ENCODE data around the gene SHKBP1. TPM values are rescaled to one million over a fixed set of nuclear protein-coding genes. Genes with fewer than 3 reads are reported as not detected.
"Not testable (repeated sequence)": the region's sequence is repeated elsewhere in the genome, so short reads cannot be mapped to it uniquely, and the experiment has no call there.

The SHKBP1 gene
- total RNA-seq, 1 experiment from 2014 or later = 49.7 TPM

DNA sequence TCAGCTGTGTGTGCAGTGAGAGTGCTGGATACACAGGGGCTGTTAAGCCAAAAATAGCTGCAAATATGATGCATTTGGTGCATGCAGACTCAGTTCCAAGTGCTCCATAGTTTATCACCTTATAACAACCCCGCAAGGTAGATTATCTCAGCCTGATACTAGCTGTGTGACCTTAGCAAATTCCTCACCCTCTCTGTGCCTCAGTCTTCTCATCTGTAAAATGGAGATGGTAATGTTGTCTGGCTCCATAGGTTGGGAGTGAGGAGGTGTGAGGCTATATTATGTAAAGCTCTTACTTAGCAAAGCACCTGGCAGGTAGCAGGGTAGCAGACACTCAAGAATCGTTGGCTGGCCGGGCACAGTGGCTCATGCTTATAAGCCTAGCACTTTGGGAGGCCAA is 23.8 kb upstream of the SHKBP1 start:
- no peaks in the 10 kb centered on the region for H3K79me2 ChIP-seq (ENCODE audit: low read length)
- H3K4me3 ChIP-seq (ENCODE audit: low read length) = no peak overlapping the region
- no peak overlapping the region for H3K4me2 ChIP-seq (ENCODE audit: low read depth, low read length, poor library complexity, severe bottlenecking)
- H2AFZ ChIP-seq (ENCODE audit: low read length) = no peak overlapping the region
- no peaks in the 10 kb centered on the region for H3K36me3 ChIP-seq (ENCODE audit: insufficient read depth, low read length)
- H3K9me2 ChIP-seq (replicated peaks; ENCODE audit: insufficient read depth, low read length) = no peaks in the 10 kb centered on the region
- no peaks in the 10 kb centered on the region for H3K9me3 ChIP-seq (ENCODE audit: low read length)
- H3K27ac ChIP-seq (ENCODE audit: low read length) = no peak overlapping the region
- no peaks in the 10 kb centered on the region for H4K20me1 ChIP-seq (ENCODE audit: insufficient read depth, low read depth, low read length)
- no peak for DNase-seq
- H3K9ac ChIP-seq (ENCODE audit: low read length) = no peak overlapping the region
- no peaks in the 10 kb centered on the region for H3K27me3 ChIP-seq (ENCODE audit: low read length)
- H3K4me1 ChIP-seq (ENCODE audit: low read length) = no peaks in the 10 kb centered on the region

DNA sequence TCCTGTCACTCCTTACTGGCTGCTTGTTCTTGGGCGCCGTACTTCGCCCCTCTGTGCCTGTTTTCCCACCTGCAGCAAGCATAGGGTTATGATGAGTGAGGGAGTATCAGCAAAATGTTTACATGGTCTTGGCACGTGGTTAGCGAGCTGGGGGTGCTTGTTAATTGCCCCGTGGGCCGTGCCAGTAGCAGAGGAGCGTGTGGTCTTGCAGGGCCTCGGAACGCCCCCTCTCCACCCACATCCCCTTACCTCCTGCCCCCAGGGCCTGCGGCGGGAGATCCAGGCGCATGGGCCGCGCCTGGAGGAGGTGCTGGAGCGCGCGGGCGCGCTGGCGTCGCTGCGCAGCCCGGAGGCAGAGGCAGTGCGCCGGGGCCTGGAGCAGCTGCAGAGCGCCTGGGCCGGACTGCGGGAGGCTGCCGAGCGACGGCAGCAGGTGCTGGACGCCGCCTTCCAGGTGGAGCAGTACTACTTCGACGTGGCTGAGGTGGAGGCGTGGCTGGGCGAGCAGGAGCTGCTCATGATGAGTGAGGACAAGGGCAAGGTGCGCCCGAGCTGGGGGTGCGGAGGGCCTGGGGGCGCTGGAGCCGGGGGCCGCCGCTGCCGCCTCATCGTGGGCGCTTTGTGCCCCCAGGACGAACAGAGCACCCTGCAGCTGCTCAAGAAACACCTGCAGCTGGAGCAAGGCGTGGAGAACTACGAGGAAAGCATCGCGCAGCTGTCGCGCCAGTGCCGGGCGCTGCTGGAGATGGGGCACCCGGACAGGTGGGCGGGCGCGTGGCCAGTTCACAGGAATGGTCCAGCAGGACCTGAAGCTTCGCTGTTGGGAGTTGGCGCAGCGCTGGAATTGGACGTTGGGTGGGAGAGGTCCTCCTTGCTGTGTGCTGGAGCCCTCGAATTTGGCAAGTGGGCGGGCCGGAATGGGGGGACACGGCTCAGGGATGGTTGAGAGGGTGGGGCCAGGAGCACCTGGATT is 22.5 kb upstream of the SHKBP1 start:
- no peaks in the 10 kb centered on the region for H3K9me2 ChIP-seq (replicated peaks; ENCODE audit: insufficient read depth, low read length)
- H3K79me2 ChIP-seq (ENCODE audit: low read length) = no peaks in the 10 kb centered on the region
- no peaks in the 10 kb centered on the region for H3K36me3 ChIP-seq (ENCODE audit: insufficient read depth, low read length)
- no peaks in the 10 kb centered on the region for H4K20me1 ChIP-seq (ENCODE audit: insufficient read depth, low read depth, low read length)
- no peak for DNase-seq
- no peaks in the 10 kb centered on the region for H3K27me3 ChIP-seq (ENCODE audit: low read length)
- no peak overlapping the region for H3K4me3 ChIP-seq (ENCODE audit: low read length)
- no peak overlapping the region for H3K4me2 ChIP-seq (ENCODE audit: low read depth, low read length, poor library complexity, severe bottlenecking)
- H3K9ac ChIP-seq (ENCODE audit: low read length) = no peak overlapping the region
- no peak overlapping the region for H3K27ac ChIP-seq (ENCODE audit: low read length)
- no peaks in the 10 kb centered on the region for H3K4me1 ChIP-seq (ENCODE audit: low read length)
- H3K9me3 ChIP-seq (ENCODE audit: low read length) = no peaks in the 10 kb centered on the region
- H2AFZ ChIP-seq (ENCODE audit: low read length) = no peak overlapping the region

DNA sequence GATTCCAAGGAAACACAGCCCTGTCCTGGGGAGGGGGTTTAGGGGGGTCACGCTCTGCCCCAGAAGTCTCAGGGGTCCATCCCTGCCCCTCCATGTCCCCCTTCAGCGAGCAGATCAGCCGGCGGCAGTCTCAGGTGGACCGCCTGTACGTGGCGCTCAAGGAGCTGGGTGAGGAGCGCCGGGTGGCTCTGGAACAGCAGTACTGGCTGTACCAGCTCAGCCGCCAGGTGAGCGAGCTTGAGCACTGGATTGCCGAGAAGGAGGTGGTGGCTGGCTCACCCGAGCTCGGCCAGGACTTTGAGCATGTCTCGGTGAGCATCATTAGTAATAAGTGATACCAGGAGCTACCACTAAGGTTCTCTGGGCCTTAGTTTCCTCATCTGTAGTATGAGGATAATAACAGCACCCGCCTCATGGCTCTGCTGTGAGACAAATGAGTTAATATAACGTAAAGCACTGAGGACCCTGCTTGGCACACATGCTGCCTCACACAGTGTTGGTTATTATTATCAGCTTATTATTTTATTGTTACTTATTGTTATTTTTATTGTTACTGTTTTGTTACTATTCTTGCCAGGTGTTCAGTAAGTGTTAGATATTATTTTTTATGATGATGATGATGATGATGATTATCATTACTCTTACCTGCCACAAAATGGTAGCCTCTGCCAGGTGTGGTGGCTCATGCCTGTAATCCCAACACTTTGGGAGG is 20.5 kb upstream of the SHKBP1 start:
- H3K79me2 ChIP-seq (ENCODE audit: low read length) = no peaks in the 10 kb centered on the region
- H3K27ac ChIP-seq (ENCODE audit: low read length) = no peak overlapping the region
- no peak overlapping the region for H3K9ac ChIP-seq (ENCODE audit: low read length)
- DNase-seq = no peak
- no peaks in the 10 kb centered on the region for H3K9me2 ChIP-seq (replicated peaks; ENCODE audit: insufficient read depth, low read length)
- no peak overlapping the region for H3K4me2 ChIP-seq (ENCODE audit: low read depth, low read length, poor library complexity, severe bottlenecking)
- no peak overlapping the region for H2AFZ ChIP-seq (ENCODE audit: low read length)
- no peaks in the 10 kb centered on the region for H3K9me3 ChIP-seq (ENCODE audit: low read length)
- no peak overlapping the region for H3K4me3 ChIP-seq (ENCODE audit: low read length)
- no peaks in the 10 kb centered on the region for H3K27me3 ChIP-seq (ENCODE audit: low read length)
- H4K20me1 ChIP-seq (ENCODE audit: insufficient read depth, low read depth, low read length) = no peaks in the 10 kb centered on the region
- no peaks in the 10 kb centered on the region for H3K36me3 ChIP-seq (ENCODE audit: insufficient read depth, low read length)
- no peaks in the 10 kb centered on the region for H3K4me1 ChIP-seq (ENCODE audit: low read length)

DNA sequence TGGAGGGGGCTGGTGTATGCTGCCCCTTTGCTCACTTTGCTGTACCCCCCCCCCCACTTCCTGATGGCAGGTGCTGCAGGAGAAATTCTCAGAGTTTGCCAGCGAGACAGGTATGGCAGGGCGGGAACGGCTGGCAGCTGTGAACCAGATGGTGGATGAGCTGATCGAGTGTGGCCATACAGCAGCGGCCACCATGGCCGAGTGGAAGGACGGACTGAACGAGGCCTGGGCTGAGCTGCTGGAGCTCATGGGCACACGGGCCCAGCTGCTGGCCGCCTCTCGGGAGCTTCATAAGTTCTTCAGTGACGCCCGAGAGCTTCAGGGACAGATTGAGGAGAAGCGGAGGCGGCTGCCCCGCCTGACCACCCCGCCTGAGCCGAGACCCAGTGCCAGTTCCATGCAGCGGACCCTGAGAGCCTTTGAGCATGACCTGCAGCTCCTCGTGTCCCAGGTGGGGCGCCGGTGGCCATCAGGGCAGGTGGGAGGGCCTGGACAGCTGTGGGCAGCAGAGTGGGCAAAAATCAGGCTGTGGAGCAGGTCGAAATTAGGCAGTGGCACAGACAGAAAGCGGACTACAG is 19.6 kb upstream of the SHKBP1 start:
- no peak for DNase-seq
- H3K9me2 ChIP-seq (replicated peaks; ENCODE audit: insufficient read depth, low read length) = no peaks in the 10 kb centered on the region
- H3K4me2 ChIP-seq (ENCODE audit: low read depth, low read length, poor library complexity, severe bottlenecking) = no peak overlapping the region
- H3K9ac ChIP-seq (ENCODE audit: low read length) = no peak overlapping the region
- no peaks in the 10 kb centered on the region for H4K20me1 ChIP-seq (ENCODE audit: insufficient read depth, low read depth, low read length)
- H3K27me3 ChIP-seq (ENCODE audit: low read length) = no peaks in the 10 kb centered on the region
- H3K79me2 ChIP-seq (ENCODE audit: low read length) = no peaks in the 10 kb centered on the region
- H3K4me3 ChIP-seq (ENCODE audit: low read length) = no peak overlapping the region
- H3K36me3 ChIP-seq (ENCODE audit: insufficient read depth, low read length) = no peaks in the 10 kb centered on the region
- no peak overlapping the region for H3K27ac ChIP-seq (ENCODE audit: low read length)
- H2AFZ ChIP-seq (ENCODE audit: low read length) = no peak overlapping the region
- H3K4me1 ChIP-seq (ENCODE audit: low read length) = no peaks in the 10 kb centered on the region
- H3K9me3 ChIP-seq (ENCODE audit: low read length) = no peaks in the 10 kb centered on the region

DNA sequence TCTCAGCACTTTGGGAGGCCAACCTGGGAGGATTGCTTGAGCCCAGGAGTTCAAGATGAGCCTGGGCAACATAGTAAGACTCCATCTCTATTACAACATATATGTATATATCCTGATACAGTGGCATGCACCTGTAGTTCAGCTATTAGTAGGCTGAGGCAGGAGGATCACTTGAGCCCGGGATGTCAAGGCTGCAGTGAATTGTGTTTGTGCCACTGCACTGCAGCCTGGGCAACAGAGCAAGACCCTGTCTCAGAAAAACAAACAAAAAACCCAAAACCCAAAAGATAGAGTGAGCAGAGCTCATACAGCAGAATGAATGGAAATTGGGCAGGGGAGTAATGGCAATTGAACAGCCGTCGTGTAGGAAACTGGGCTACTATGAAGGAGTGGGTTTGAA is 17.3 kb upstream of the SHKBP1 start:
- Histone ChIP-seq H3K4me3 (ENCODE audit: low read length) (no peak overlapping the region), H4K20me1 (ENCODE audit: insufficient read depth, low read depth, low read length) (no peaks in the 10 kb centered on the region), H3K36me3 (ENCODE audit: insufficient read depth, low read length) (no peaks in the 10 kb centered on the region), H3K4me2 (ENCODE audit: low read depth, low read length, poor library complexity, severe bottlenecking) (no peak overlapping the region), H3K4me1 (ENCODE audit: low read length) (no peaks in the 10 kb centered on the region), H3K79me2 (ENCODE audit: low read length) (no peaks in the 10 kb centered on the region), H3K9me3 (ENCODE audit: low read length) (no peaks in the 10 kb centered on the region), H2AFZ (ENCODE audit: low read length) (no peak overlapping the region), H3K9ac (ENCODE audit: low read length) (no peak overlapping the region), H3K9me2 (replicated peaks; ENCODE audit: insufficient read depth, low read length) (no peaks in the 10 kb centered on the region), H3K27ac (ENCODE audit: low read length) (no peak overlapping the region), H3K27me3 (ENCODE audit: low read length) (no peaks in the 10 kb centered on the region)
- no peak for DNase-seq

DNA sequence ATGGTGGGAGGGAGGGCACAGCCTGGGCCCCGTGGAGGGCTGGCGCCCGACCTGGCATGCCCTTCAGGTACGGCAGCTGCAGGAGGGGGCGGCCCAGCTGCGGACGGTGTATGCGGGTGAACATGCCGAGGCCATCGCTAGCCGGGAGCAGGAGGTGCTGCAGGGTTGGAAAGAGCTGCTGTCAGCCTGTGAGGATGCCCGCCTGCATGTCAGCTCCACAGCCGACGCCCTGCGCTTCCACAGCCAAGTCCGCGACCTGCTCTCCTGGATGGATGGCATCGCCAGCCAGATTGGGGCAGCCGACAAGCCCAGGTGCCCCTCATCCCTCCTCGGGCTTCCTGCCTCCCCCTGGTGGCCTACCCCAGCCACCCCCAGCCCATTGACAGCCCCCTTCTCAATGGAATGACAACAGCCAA is 16.6 kb upstream of the SHKBP1 start:
- H3K27me3 ChIP-seq (ENCODE audit: low read length) = no peaks in the 10 kb centered on the region

GRCh38 chr19:40561947-40562346 is 14.7 kb upstream of the SHKBP1 start:
- no peak for DNase-seq

More for the DNA sequence above, 16.6 kb upstream of the SHKBP1 start:
- Histone ChIP-seq H2AFZ (ENCODE audit: low read length) (no peak overlapping the region), H3K9ac (ENCODE audit: low read length) (no peak overlapping the region), H3K9me3 (ENCODE audit: low read length) (no peaks in the 10 kb centered on the region), H3K9me2 (replicated peaks; ENCODE audit: insufficient read depth, low read length) (no peaks in the 10 kb centered on the region), H4K20me1 (ENCODE audit: insufficient read depth, low read depth, low read length) (no peaks in the 10 kb centered on the region), H3K4me1 (ENCODE audit: low read length) (no peaks in the 10 kb centered on the region), H3K27ac (ENCODE audit: low read length) (no peak overlapping the region), H3K36me3 (ENCODE audit: insufficient read depth, low read length) (no peaks in the 10 kb centered on the region), H3K4me2 (ENCODE audit: low read depth, low read length, poor library complexity, severe bottlenecking) (no peak overlapping the region), H3K79me2 (ENCODE audit: low read length) (no peaks in the 10 kb centered on the region), H3K4me3 (ENCODE audit: low read length) (no peak overlapping the region)
- no peak for DNase-seq

DNA sequence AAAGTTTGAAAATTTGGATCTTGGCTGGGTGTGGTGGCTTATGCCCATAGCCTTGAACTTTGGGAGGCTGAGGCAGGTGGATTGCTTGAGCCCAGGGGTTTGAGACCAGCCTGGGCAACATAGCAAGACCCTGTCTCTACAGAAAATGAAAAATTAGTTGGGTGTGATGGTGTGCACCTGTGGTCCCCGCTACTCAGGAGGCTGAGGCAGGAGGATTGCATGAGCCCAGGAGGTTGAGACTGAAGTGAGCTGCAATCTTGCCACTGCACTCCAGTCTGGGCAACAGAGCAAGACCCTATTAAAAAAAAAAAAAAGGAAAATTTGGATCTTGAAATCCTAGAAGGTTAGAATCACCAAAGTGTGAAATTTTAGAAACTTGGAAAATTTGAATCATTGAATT is 12.1 kb upstream of the SHKBP1 start:
- H3K4me2 ChIP-seq (ENCODE audit: low read depth, low read length, poor library complexity, severe bottlenecking); H3K27ac ChIP-seq (ENCODE audit: low read length); H3K4me1 ChIP-seq (ENCODE audit: low read length); H3K79me2 ChIP-seq (ENCODE audit: low read length); H3K9ac ChIP-seq (ENCODE audit: low read length); DNase-seq; H3K27me3 ChIP-seq (ENCODE audit: low read length); H3K4me3 ChIP-seq (ENCODE audit: low read length); H3K9me2 ChIP-seq (replicated peaks; ENCODE audit: insufficient read depth, low read length); H3K36me3 ChIP-seq (ENCODE audit: insufficient read depth, low read length); H2AFZ ChIP-seq (ENCODE audit: low read length); H4K20me1 ChIP-seq (ENCODE audit: insufficient read depth, low read depth, low read length); H3K9me3 ChIP-seq (ENCODE audit: low read length): not testable (repeated sequence)

More at GRCh38 chr19:40561947-40562346, 14.7 kb upstream of the SHKBP1 start:
- Histone ChIP-seq H3K36me3 (ENCODE audit: insufficient read depth, low read length) (no peaks in the 10 kb centered on the region), H3K79me2 (ENCODE audit: low read length) (no peaks in the 10 kb centered on the region), H3K9me2 (replicated peaks; ENCODE audit: insufficient read depth, low read length) (no peaks in the 10 kb centered on the region), H4K20me1 (ENCODE audit: insufficient read depth, low read depth, low read length) (no peaks in the 10 kb centered on the region), H3K27ac (ENCODE audit: low read length) (no peak overlapping the region), H3K4me2 (ENCODE audit: low read depth, low read length, poor library complexity, severe bottlenecking) (no peak overlapping the region), H3K4me3 (ENCODE audit: low read length) (no peak overlapping the region), H2AFZ (ENCODE audit: low read length) (no peak overlapping the region), H3K4me1 (ENCODE audit: low read length) (no peaks in the 10 kb centered on the region), H3K9me3 (ENCODE audit: low read length) (no peaks in the 10 kb centered on the region), H3K27me3 (ENCODE audit: low read length) (no peaks in the 10 kb centered on the region), H3K9ac (ENCODE audit: low read length) (no peak overlapping the region)

Measured in Karpas-422 (cell line).